HG03025 (cell line): ENCODE data around the gene SELENOI.
"Not testable (repeated sequence)": the region's sequence is repeated elsewhere in the genome, so short reads cannot be mapped to it uniquely, and the experiment has no call there.

Experiments used
- ATAC-seq: cut with Tn5 transposase; IDR thresholded peaks from one replicate; pipeline ENCODE4 v1.9.1; 2021; ENCODE audit warnings: mild to moderate bottlenecking, moderate library complexity; ENCODE audit not compliant: unreplicated experiment, low FRiP score

The SELENOI gene, protein sequence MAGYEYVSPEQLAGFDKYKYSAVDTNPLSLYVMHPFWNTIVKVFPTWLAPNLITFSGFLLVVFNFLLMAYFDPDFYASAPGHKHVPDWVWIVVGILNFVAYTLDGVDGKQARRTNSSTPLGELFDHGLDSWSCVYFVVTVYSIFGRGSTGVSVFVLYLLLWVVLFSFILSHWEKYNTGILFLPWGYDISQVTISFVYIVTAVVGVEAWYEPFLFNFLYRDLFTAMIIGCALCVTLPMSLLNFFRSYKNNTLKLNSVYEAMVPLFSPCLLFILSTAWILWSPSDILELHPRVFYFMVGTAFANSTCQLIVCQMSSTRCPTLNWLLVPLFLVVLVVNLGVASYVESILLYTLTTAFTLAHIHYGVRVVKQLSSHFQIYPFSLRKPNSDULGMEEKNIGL

DNA sequence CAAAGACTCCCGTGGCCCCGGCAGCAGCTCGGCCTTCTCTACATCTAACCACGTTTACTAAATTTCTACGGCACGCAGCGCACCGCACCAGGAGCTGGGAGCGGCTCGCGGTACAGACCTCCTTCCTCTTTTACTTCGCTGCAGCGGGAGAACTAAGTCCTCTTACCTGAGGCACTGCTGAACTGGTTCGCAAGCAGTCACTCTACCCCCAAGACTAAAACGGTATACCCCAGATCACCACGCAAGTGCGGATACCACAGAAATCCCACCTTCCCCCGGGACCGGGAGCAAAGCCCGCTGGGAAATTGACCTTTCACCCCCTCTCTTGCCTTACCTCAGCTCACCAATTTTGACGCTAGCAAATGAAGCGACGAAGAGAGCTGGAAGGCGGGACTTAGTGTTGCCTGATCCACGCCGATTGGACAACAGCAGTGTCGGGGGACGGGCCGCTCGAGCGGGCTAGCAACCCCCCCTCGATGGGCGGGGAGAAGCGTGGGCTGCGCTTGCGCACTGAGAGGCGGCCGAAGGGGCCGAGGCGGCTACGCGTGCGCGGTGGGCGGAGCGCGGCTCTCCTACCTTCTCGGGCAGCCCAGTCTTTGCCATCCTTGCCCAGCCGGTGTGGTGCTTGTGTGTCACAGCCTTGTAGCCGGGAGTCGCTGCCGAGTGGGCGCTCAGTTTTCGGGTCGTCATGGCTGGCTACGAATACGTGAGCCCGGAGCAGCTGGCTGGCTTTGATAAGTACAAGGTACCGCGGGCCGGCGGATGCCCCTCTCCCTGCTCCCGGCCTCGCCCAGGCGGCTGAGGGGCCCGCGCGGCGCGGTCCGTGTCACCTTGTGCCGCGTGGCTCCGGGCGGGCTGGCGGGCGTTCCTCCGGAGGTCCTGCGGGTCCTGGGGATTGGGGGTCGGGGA is at the start of gene SELENOI:
TSS of gene SELENOI (plus strand) at position 599 of the 909 bp plus-strand sequence. CDS start at position 689, 90 bp downstream.
- ATAC-seq = peak; percentile 92

DNA sequence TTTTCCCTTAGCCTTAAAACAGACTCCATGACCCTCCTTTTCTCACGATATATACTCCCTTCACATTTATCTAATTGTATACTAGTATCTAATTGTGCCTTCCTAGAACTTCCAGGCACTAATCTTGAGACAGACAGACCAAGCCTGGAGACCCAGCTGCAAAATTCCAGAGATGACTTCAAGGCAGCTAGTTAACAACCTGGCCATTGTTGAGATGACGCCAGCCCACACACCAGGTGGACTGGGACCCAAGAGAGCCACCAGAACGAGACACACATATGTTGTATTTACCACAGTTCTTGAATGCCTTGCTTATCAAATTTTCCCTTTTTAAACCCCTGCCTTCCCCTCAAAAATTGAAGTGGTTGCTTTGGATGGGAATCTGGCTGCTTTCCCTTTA is 48.9 kb upstream of the SELENOI start:
- ATAC-seq = no peak

DNA sequence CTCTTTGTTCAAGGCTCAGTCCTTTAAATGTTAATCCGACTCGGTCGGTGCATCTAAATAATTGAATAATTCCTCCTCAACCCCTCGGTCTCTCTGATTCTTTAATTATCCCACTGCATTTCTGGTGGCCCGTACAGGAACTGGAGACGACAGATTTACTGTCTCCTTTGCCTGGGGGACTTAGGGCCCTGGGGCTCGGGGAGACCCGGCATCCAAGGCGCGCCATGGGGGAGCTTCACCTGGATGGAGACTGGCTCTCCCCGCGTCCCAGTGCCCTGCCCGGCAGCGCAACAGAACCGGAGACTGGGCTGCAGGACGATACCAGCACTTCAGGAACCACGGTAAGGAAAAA is 47.7 kb upstream of the SELENOI start:
- ATAC-seq = no peak

DNA sequence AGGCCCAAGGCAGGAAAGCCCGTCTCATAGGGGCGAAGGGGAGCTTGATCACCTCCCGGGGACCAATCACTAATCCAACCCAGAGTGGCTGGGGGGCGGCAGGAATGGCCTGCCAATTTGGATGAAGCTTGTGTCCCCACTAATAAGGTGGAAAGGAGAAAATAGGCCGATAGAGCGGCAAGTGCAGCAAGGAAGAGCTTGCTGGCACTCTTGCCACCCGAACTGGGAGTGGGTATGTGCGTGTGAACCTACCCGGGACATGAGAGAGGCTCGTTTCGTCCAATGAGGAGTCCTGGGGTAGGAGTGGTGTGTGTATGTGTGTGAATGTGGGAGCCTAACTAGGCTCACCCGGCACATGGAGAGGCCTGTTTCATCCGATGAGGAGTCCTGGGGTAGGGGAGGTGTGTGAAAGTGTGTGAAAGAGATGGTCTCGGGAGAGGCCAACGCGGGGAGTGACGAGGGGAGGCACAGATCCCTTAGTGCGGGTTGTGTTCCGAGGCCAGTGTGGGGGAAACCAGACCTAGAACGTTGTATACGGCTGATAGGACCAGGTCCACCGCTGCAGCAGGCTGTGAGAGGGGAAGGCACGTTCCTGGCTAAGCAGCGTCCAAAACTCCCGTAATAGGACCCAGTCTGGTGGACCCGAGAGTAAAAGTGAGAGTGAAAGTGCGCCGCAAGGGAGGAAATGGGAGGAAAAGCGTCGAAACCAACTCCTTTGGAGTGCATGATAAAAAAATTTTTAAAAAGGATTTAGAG is 47.1 kb upstream of the SELENOI start:
- no peak for ATAC-seq

DNA sequence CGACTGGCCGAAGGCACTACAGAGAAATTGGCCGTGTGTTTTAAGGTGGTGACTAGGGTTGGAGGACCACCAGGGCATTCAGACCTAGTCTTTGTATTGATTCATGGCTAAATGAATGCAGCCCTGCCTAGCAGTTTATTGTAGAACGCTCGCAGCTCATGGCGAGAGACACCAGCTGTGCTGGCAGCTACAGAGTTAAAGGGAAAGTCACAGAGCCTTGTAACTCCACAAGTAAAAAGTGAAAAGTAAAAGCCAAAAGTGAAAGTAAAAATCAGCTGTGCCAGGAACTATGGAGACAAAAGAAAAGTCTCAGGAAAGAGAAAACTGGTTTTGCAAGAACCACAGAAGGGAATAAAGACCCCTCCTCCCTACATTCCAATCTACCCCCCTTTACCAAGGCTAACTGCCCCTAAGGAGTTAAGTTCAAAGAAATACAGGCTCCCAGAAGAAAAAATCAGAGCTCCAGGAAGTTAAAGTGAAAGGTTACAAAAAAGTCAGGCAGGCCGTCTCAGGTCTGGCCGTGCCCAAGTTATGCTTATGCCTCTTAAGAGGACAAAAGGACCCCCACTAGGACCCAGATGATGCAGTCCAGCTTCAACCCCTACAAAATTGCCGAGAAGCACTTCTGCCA is 46.4 kb upstream of the SELENOI start:
- ATAC-seq = no peak

DNA sequence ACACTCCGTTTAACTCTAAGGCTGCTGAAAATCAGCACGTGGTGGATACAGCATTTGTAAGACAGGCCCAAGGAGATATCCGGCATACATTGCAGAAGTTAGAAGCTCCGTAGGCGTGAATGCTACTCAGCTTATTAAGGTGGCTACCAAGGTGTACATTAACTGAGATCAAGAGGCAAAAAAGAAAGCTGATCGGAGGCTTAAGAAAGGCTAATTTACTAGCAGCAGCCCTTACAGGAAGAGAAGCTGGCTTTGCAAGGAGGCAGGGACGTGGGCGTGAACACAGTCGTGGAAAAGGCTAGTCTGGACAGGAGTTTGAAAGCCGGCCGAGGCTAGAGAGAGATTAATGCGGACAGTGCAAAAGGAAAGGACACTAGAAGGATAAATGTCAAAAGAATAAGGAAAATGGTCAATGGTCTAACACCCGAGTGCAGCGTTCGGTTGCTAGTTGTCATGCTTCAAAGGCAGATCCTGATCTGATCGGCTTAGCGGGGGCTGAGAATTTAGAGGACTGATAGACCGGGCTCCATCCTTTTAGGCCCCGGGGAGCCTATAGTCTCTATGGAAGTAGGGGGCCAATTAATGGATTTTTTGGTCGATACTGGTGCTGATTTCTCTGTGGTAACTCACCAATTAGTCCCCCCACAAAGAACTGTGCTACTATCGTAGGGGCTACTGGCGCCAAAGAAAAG is 45.6 kb upstream of the SELENOI start:
- ATAC-seq = no peak

DNA sequence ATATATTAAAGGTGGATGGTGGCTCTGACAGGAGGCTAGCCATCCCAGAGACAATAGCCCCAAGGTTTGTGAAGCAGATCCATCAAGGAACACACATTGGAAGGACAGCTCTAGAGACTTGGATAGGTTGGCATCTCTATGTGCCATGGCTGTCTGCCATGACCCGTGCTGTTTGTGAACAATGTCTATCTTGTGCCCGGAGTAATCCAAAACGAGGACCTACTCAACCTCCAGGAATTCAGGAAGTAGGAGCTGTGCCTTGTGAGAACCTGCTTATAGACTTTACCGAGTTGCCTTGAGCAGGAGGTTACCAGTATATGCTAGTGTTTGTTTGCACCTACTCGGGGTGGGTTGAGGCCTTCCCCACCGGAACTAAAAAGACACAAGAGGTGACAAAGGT is 43.1 kb upstream of the SELENOI start:
- ATAC-seq = no peak

DNA sequence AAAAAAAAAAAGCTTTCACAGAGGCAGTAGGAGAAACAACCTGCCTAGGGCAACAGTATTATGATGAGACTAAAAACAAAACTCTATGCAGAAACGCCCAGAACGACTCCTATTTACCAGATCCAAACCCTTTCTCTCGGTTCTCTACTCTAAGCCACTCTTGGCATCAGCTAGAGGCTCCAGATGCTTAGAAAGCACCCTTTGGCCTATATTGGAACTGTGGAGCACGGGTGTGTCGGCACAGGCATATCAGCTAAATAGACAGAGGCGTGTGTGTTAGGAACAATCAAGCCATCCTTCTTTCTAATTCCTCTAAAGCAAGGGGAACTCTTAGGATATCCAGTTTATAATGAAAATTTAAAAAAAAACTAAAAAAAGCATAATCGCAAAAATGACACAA is 40.8 kb upstream of the SELENOI start:
- ATAC-seq = not testable (repeated sequence)

DNA sequence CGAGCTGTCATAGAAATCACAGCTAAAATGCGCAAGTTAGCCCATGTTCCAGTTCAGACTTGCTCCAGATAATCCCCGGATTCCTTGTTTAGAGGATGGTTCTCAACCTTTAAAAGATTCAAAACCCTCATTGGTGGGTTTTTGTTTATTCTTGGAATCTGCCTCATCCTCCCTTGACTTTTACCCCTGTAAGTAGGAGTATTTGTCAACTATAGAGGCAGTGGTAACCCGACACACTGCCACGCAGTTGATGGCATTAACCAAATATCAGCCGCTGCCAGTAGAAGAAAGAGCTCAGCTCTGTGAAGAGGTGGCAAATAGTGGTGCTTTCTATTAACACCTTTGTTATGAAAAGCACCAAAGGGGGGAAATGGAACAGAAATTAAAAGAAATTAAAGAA is 40.4 kb upstream of the SELENOI start:
- ATAC-seq = no peak

DNA sequence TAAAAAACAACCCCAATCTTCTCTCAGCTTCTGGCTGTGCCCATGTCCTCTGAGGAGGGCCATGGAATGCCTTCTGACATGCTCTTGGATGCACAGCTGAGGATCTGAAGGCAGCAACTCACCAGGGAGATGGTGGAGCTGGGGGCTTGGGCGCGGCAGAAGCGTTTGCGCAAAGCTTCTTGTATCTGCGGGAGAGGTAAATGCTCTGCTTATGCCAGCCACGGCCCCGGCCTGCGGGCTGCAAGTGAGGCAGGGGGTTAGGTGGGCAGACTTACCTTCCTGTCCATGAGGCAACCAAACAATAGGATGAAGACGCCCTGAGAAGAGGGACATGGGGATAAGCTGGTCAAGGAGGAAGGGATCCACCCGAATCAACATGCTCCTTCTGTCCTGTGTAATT is 36.0 kb upstream of the SELENOI start:
- no peak for ATAC-seq

DNA sequence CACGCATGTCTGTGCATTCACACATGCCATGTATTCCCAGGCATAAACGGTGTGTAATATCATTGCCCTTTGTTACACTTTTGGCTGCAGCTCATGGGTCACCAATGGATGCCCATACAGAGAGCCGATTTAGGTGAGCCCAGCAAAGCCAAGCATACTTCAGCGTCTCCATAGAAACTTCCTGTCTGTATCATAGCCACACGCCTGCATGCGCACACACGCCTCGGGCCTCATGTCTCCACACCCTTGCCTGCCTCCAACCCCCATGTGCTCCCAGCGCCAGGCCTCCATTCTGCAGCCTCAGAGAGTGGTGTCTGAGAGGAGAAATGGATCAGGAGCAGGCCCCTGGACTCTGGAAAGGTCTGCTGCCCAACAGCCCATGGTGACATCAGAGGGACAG is 33.5 kb upstream of the SELENOI start:
- ATAC-seq = no peak

DNA sequence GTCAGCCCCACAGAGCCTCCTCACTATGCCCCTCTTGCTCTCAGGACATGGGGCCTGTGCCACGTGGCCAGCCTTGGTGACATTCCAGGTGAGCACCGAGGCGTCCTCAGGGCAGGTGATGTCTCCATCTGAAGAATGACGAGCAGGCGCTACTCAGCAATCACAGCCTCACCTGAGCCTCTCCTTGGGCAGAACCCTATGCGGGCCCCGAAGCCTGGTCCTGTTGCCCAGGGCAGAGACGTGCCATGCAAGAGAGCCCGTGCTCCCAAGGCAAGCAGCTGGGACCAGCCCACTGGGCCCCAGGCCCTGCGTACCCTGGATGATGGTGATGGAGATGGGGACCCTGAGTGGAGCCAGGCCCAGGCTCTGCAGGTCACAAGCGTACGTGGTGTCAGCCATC is 32.5 kb upstream of the SELENOI start:
- ATAC-seq = no peak

DNA sequence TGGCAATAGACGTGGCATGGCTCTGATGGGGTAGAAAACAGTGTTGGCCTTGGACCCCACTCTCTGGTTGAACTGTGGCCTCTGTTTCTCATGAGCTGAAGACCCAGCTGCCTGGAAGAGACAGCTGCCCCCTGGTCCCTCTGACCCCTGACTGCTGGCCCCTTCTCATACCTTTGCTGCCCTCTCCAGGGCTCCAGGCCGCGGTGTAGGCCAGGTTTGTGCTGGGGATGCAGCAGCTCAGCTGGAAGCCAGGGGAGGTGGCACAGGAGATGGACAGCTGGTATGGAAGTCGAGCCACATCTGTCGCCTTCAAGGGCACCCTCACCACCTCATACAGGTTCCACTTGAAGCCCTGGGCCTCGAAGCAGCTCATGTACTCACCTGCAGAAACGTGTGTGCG is 31.7 kb upstream of the SELENOI start:
- ATAC-seq = no peak

DNA sequence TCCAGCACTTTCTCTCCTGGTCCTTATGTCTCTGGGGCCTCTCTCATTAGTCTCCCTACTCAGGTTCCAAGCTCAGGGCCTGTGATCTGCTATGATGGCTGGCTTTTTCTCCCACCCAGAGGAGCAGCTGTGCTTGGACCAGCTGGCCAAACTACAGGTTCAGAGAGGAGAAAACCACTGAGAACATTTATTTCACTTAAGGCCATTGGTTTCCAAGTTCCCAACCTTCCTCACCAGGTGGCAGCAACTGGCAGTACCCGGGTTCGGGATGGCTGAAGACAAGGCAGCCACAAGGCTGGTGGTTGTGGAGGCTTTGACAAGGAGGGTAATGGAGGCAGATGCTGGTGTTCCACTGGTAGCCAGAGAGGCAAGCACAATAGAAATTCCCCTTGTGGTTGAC is 29.9 kb upstream of the SELENOI start:
- no peak for ATAC-seq

DNA sequence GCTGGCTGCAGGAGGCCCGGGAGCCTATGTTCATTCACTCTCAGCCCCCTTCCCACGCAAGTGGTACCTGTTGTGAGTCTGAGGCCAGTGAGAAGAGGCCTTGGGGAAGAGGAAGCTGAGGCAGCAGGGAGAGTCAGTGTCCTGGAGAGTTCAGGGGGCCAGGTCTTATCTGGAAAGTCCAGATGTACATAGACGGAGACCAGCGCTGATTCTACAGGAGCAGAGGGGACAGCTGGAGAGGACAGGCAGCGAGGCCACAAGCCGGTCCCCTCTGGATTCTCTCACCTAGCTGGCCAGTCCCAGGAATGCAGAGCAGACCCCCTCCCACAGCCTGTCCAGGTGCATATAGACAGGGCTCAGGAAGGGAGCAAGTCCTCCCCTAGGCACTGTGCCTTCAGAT is 29.1 kb upstream of the SELENOI start:
- no peak for ATAC-seq

DNA sequence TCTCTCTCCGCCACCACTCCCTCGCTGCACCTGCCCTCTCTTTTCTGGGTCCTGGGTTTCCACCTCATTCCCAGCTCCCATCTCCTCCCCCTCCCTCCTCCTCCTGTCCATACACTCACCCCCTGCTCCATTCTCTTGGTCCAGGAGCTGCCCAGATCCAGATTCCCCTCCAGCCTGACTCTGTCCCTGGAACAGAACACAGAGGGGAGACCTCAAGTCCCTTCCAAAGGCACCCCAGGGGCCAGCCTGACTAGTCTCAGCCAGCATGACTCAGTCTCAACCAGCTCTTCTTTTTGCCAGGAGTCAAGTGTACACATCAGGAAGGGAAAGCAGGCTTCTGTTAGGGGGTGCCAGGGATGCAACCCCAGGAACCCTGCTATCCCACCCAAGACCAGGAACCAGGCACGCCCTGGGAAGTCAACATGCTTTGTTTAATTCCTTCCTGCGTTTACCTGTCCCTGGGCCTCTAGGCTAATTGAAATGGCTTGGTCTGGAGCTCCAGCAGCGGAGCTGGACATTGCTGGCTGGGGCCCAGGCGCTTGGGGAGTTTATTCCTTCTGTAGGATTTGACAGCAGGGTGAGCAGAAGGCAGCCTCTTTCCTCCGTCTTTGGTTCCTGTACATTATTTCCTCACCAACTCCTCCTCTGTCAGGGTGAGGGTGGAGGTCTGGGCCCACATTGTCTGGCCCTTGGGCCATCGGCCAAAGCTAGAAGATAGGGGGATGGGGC is 28.4 kb upstream of the SELENOI start:
- no peak for ATAC-seq

DNA sequence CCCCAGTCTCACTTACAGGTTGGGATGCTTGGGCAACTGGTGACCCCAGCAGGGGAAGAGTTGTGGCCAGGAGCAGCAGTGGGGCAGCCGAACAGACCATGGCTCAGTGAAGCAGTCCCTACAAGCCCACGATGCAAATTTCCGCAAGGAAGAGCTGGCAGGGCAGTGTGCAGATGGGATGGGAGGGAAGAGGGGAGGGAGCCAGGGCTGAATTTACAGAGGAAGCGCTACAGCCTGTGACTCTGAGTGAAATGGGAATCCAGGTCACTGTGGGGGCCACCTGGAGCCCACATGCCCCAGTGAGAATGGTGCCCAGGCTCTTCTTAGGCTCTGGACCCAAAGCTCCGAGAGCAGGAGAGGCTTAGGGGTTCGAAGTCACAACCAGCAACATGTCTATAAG is 27.0 kb upstream of the SELENOI start:
- no peak for ATAC-seq

DNA sequence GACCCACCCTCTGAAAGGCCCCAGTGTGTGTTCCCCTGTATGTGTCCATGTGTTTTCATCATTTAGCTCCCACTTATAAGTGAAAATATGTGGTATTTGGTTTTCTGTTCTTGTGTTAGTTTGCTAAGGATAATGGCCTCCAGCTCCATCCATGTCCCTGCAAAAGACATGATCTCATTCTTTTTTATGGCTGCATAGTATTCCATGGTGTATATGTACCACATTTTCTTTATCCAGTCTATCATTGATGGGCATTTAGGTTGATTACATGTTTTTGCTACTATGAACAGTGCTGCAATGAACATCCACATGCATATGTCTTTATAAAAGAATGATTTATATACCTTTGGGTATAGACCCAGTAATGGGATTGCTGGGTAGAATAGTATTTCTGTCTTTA is 21.5 kb upstream of the SELENOI start:
- not testable (repeated sequence) for ATAC-seq

DNA sequence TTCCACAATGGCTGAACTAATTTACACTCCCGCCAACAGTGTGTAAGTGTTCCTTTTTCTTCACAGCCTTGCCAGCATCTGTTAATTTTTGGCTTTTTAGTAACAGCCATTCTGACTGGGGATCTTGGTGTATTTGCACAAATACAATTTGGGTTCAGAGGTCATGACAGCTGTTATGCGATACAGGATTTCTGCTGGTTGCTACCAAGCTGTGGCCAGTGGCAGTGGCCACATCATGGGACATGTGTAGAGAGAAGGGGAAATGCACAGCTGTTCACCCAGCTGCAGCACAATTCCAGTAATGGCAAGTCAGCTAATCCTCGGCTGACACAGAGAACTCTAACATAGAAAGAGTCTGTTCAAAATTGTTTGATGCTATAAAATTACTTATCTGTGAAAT is 21.0 kb upstream of the SELENOI start:
- no peak for ATAC-seq
